Mucosa of descending colon (tissue), 3 donors: ENCODE results near the gene C5orf52. TPM values are rescaled to one million over a fixed set of nuclear protein-coding genes. Genes with fewer than 3 reads are reported as not detected.

Source experiments
- ATAC-seq: fragments of 200-7000 bp; cut with Tn5 transposase; one replicate; pipeline ENCODE4 v1.9.1; 2020; ENCODE audit warnings: mild to moderate bottlenecking, moderate library complexity
- DNase-seq, 3 donors: peaks; one replicate each; pipeline ENCODE4 v3.0.0-alpha.2; 2020
- H3K36me3 ChIP-seq: fragments of 200-600 bp; one replicate; pipeline ENCODE4 v1.8.0; 2021; ENCODE audit warnings: low read depth, mild to moderate bottlenecking
- H3K4me1 ChIP-seq: fragments of 200-600 bp; one replicate; pipeline ENCODE4 v1.8.0; 2021; ENCODE audit warnings: low read depth, mild to moderate bottlenecking
- H3K4me3 ChIP-seq: fragments of 200-600 bp; one replicate; pipeline ENCODE4 v1.8.0; 2021; ENCODE audit warnings: mild to moderate bottlenecking
- H3K9me3 ChIP-seq: fragments of 200-600 bp; one replicate; pipeline ENCODE4 v1.8.0; 2021; ENCODE audit warnings: mild to moderate bottlenecking
- CTCF ChIP-seq: fragments of 200-600 bp; IDR thresholded peaks from one replicate; pipeline ENCODE4 v1.8.0; 2022; ENCODE audit warnings: antibody characterized with exemption, mild to moderate bottlenecking
- intact Hi-C, 2 donors: fragments of 100-400 bp; cut with DNase I in 1 of 2; cut with micrococcal nuclease in 1 of 2; formaldehyde crosslinking; loops; one replicate each; pipeline versions ENCODE4 v1.11.0 to v1.11.1; 2022; cut with DNase I, micrococcal nuclease
- total RNA-seq, 3 donors: library from RNA; stranded (reverse); fragmentation: NEBNext Ultra II Directional in 2 of 3; extraction: Animal tissue kit (Norgen Biotek cat#: 25700) in 2 of 3; gene quantifications; one replicate each; pipeline versions ENCODE4 v1.2.1 to v1.2.4, GENCODE V29; 2021 to 2023
- donor health status: DM: no; HTN: no; CAD: no; lungs with moderate emphysema.
- donor health status: DM: no; HTN: no; CAD: no.
- donor health status: DM: no; HTN: yes; CAD: no.

Gene C5orf52
- total RNA-seq, 3 donors from 2014 or later = 1.7 to 5.7 (median 3.5) TPM

GRCh38 chr5:157657516-157657915, 13.8 kb upstream of the C5orf52 start:
- peaks cover 7% of the 10 kb centered on the region for H3K9me3 ChIP-seq
- DNase-seq (no peak), ATAC-seq (no peak)
- H3K4me1 ChIP-seq = no peaks in the 10 kb centered on the region
- H3K4me3 ChIP-seq = no peak overlapping the region
- TF ChIP-seq CTCF = no peak
- no peaks in the 10 kb centered on the region for H3K36me3 ChIP-seq
- intact Hi-C loops = loop anchor here in 1 of 2 donors (10.0 kb wide), 1 partner anchor 57 kb away; no protein-coding TSS in a partner anchor

- Histone ChIP-seq H3K9me3 (peaks cover 7% of the 10 kb centered on the region), H3K4me3 (no peak overlapping the region), H3K36me3 (no peaks in the 10 kb centered on the region), H3K4me1 (no peaks in the 10 kb centered on the region)
- intact Hi-C loops = loop anchor here in 1 of 2 donors (10.0 kb wide), 1 partner anchor 56 kb away; no protein-coding TSS in a partner anchor
- ATAC-seq = no peak
- TF ChIP-seq CTCF = no peak
- DNase-seq = no peak
Measured at GRCh38 chr5:157658893-157659292, 12.4 kb upstream of the C5orf52 start.

- intact Hi-C loops = loop anchor here in 1 of 2 donors (10.0 kb wide), 1 partner anchor 55 kb away; no protein-coding TSS in a partner anchor
- no peak for TF ChIP-seq CTCF
- no peak for DNase-seq
Measured at GRCh38 chr5:157659868-157660660, 11.3 kb upstream of the C5orf52 start.

GRCh38 chr5:157665467-157666070, 5.8 kb upstream of the C5orf52 start:
- no peaks in the 10 kb centered on the region for H3K36me3 ChIP-seq
- ATAC-seq = no peak
- H3K4me3 ChIP-seq = no peak overlapping the region
- DNase-seq = no peak
- no peak for TF ChIP-seq CTCF
- peaks cover 10% of the 10 kb centered on the region for H3K4me1 ChIP-seq
- H3K9me3 ChIP-seq = no peaks in the 10 kb centered on the region
- intact Hi-C loops = loop anchor here in 1 of 2 donors (5.0 kb wide), 1 partner anchor 77 kb away; the partner anchor contains the start of gene LSM11

More at GRCh38 chr5:157659868-157660660, 11.3 kb upstream of the C5orf52 start:
- H3K4me3 ChIP-seq = no peak overlapping the region
- no peaks in the 10 kb centered on the region for H3K36me3 ChIP-seq
- H3K4me1 ChIP-seq = no peaks in the 10 kb centered on the region
- peaks cover 7% of the 10 kb centered on the region for H3K9me3 ChIP-seq
- no peak for ATAC-seq

GRCh38 chr5:157668356-157668755, 3.0 kb upstream of the C5orf52 start:
- intact Hi-C loops = loop anchor here in 1 of 2 donors (5.0 kb wide), 1 partner anchor 74 kb away; the partner anchor contains the start of gene LSM11
- Histone ChIP-seq H3K36me3 (no peaks in the 10 kb centered on the region), H3K4me3 (no peak overlapping the region), H3K9me3 (no peaks in the 10 kb centered on the region), H3K4me1 (peaks cover 10% of the 10 kb centered on the region)
- TF ChIP-seq CTCF = no peak
- DNase-seq (no peak), ATAC-seq (no peak)
